ENCODE data around the gene ADCY7.
"Not testable (repeated sequence)": the region's sequence is repeated elsewhere in the genome, so short reads cannot be mapped to it uniquely, and the experiment has no call there.

Gene ADCY7

DNA sequence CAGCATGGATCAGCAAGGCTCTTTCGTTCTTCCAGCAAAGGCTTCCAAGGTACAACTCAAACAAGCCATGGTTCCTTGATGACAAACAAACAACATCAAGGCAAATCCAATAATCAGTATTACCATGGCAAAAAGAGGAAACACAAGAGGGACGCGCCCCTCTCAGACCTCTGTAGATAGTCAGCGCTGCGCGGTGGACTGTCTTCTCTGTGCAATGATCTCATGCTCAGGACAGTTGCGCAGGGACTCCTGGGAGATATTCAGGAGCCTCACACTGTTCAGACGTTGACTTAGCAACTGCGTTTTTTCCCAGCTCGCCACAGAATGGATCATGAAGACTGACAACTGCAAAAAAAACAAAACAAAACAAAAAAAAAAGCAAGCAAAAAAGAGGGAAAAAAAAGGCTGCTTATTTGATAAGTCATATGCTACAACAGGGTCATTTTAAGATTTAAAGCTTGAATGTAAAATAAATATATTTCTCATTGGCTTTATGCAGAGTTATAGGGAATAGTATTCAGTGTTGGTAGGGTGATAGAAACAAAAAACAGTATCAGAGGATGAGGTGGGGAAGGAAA is 37.1 kb upstream of the ADCY7 start:
- TF ChIP-seq, protein P1, sequence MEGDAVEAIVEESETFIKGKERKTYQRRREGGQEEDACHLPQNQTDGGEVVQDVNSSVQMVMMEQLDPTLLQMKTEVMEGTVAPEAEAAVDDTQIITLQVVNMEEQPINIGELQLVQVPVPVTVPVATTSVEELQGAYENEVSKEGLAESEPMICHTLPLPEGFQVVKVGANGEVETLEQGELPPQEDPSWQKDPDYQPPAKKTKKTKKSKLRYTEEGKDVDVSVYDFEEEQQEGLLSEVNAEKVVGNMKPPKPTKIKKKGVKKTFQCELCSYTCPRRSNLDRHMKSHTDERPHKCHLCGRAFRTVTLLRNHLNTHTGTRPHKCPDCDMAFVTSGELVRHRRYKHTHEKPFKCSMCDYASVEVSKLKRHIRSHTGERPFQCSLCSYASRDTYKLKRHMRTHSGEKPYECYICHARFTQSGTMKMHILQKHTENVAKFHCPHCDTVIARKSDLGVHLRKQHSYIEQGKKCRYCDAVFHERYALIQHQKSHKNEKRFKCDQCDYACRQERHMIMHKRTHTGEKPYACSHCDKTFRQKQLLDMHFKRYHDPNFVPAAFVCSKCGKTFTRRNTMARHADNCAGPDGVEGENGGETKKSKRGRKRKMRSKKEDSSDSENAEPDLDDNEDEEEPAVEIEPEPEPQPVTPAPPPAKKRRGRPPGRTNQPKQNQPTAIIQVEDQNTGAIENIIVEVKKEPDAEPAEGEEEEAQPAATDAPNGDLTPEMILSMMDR (IDR thresholded peaks at IDR 0.05; ENCODE audit: low read depth, low read length): no peak
- H3K4me3 ChIP-seq (replicated peaks in 1 of 2; ENCODE audit: low read depth in 2 of 2, low read length in 2 of 2): no peak overlapping the region
- no peak for DNase-seq (ENCODE audit: low read depth in 2 of 2)

DNA sequence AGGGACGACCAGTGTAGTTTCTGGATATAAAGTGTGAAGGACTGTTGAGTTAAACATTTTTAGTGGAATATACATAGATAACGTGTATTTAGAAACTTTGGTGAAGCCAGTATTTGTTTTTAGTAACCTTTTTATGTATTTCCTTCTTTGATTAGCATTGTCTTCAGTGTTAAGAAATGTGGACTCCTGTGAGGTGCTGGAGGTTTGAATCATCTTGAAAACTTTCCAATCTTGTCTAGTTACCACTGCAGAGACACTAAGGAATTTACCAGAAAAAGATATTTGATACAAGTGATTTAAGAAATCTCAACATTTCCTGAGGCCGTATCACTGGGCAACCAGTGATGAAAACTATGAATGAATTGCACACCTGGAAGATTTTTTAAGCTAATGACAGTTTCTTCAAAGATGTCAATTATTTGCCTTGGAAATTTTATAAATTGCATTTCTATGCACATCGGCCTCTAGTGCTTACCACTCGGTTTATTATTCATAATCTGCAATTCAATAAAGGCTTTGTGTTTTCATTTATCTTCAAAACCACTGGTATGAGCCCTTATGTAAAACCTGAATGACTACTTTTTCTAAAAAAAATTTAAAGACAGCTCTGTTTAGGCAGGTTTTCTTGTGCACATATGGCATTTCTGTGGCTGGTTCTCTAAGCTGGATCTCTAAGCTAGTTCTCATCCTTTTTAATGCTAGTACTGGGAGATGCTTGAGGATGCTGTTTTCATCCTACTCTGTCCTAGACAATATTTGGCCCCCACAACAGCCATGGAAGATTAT is 31.4 kb upstream of the ADCY7 start:
- DNase-seq (ENCODE audit: low read depth in 2 of 2): peak; percentile 15 to 43
- TF ChIP-seq, protein P1 (IDR thresholded peaks at IDR 0.05; ENCODE audit: low read depth, low read length): no peak
- no peak overlapping the region for H3K4me3 ChIP-seq (replicated peaks in 1 of 2; ENCODE audit: low read depth in 2 of 2, low read length in 2 of 2)

GRCh38 chr16:50235581-50235980 is 30.8 kb upstream of the ADCY7 start:
- peak in 1 of 2 donors; percentile 22 for DNase-seq (ENCODE audit: low read depth in 2 of 2)
- TF ChIP-seq, protein P1 (IDR thresholded peaks at IDR 0.05; ENCODE audit: low read depth, low read length): no peak
- H3K4me3 ChIP-seq (replicated peaks in 1 of 2; ENCODE audit: low read depth in 2 of 2, low read length in 2 of 2): no peak overlapping the region

GRCh38 chr16:50238314-50238713 is 28.0 kb upstream of the ADCY7 start:
- TF ChIP-seq, protein P1 (IDR thresholded peaks at IDR 0.05; ENCODE audit: low read depth, low read length): no peak
- no peak for DNase-seq (ENCODE audit: low read depth in 2 of 2)
- H3K4me3 ChIP-seq (replicated peaks in 1 of 2; ENCODE audit: low read depth in 2 of 2, low read length in 2 of 2): no peak overlapping the region

GRCh38 chr16:50238868-50239301 is 27.5 kb upstream of the ADCY7 start:
- DNase-seq (ENCODE audit: low read depth in 2 of 2): no peak
- TF ChIP-seq, protein P1 (IDR thresholded peaks at IDR 0.05; ENCODE audit: low read depth, low read length): no peak

DNA sequence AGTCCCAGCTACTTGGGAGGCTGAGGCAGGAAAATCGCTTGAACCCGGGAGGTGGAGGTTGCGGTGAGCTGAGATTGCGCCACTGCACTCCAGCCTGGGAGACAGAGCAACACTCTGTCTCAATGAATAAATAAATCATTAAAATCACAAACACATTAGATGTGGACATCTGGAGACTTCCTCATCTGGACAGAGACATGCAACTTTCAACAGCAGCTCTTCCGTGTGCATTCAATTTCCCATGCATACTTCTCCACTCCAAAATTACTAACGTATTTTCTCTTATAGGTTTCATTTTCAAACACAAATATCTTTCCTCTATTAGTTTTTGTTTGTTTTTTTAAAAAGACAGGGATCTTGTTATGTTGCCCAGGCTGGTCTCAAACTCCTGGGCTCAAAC is 23.3 kb upstream of the ADCY7 start:
- H3K4me3 ChIP-seq (replicated peaks in 1 of 2; ENCODE audit: low read depth in 2 of 2, low read length in 2 of 2); DNase-seq (ENCODE audit: low read depth in 2 of 2): not testable (repeated sequence)

More at GRCh38 chr16:50238868-50239301, 27.5 kb upstream of the ADCY7 start:
- H3K4me3 ChIP-seq (replicated peaks in 1 of 2; ENCODE audit: low read depth in 2 of 2, low read length in 2 of 2): no peak overlapping the region

DNA sequence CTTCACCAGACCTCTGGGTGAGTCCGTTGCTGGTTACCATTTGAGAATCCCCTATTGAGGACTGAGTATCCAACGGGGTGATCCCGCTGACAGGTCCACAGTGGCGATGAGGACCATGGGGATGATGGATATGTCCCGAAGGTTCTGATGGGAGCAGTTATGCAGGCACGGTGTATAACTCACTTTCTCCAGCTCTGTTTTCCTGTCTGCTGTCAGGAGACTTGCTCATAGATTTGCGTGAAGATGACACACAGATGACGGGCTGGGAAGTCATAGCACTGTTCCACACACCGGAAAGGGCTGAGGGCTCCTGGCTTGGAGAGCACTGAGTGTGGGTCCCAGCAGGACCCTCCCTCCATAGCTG is 22.2 kb upstream of the ADCY7 start:
- H3K4me3 ChIP-seq (replicated peaks in 1 of 2; ENCODE audit: low read depth in 2 of 2, low read length in 2 of 2): no peak overlapping the region
- DNase-seq (ENCODE audit: low read depth in 2 of 2): peak in 1 of 2 donors; percentile 69
- TF ChIP-seq, protein P1 (IDR thresholded peaks at IDR 0.05; ENCODE audit: low read depth, low read length): no peak
